ENCODE measurements around the gene NRCAM.
"Not testable (repeated sequence)": the region's sequence is repeated elsewhere in the genome, so short reads cannot be mapped to it uniquely, and the experiment has no call there.

DNA sequence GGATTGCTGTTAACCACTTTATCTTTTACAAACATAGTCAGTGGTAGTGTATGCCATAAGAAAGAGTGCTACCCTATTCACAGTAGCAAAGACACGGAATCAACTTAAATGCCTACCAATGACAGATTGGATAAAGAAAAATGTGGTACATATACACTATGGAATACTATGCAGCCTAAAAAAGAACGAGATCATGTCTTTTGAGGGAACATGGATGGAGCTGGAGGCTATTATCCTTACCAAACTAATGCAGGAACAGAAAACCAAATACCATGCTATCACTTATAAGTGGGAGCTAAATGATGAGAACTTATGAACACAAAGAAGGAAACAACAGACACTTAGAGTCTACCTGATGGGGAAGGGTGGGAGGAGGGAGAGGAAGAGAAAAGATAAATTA lies 10.1 kb upstream of the NRCAM start:
- TF ChIP-seq POLR2A (IDR thresholded peaks at IDR 0.05), result not testable (repeated sequence)
- TF ChIP-seq, protein P1, sequence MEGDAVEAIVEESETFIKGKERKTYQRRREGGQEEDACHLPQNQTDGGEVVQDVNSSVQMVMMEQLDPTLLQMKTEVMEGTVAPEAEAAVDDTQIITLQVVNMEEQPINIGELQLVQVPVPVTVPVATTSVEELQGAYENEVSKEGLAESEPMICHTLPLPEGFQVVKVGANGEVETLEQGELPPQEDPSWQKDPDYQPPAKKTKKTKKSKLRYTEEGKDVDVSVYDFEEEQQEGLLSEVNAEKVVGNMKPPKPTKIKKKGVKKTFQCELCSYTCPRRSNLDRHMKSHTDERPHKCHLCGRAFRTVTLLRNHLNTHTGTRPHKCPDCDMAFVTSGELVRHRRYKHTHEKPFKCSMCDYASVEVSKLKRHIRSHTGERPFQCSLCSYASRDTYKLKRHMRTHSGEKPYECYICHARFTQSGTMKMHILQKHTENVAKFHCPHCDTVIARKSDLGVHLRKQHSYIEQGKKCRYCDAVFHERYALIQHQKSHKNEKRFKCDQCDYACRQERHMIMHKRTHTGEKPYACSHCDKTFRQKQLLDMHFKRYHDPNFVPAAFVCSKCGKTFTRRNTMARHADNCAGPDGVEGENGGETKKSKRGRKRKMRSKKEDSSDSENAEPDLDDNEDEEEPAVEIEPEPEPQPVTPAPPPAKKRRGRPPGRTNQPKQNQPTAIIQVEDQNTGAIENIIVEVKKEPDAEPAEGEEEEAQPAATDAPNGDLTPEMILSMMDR (IDR thresholded peaks at IDR 0.05), result not testable (repeated sequence)
